Cardiac muscle cell (in vitro differentiated cells and primary cell): ENCODE data around the gene ALK. TPM values are rescaled to one million over a fixed set of nuclear protein-coding genes. Genes with fewer than 3 reads are reported as not detected.

Experiments
- DNase-seq, 2 donors: peaks; one replicate each; pipeline versions ENCODE4 v3.0.0 to v3.0.0-alpha.2; 2010 to 2017; ENCODE audit warnings: low read depth in 1 of 2, low spot score in 1 of 2
- H3K27ac ChIP-seq: fragments of 200-600 bp; sonication (generic); 2 replicates; pipeline ENCODE4 v1.5.1; 2016
- H3K27me3 ChIP-seq: fragments of 200-600 bp; sonication (generic); 2 replicates; pipeline ENCODE4 v1.6.0; 2016; ENCODE audit warnings: control low read depth
- H3K36me3 ChIP-seq: fragments of 200-600 bp; sonication (generic); 2 replicates; pipeline ENCODE4 v1.5.1; 2016; ENCODE audit warnings: control low read depth
- H3K4me1 ChIP-seq: fragments of 200-600 bp; sonication (generic); 2 replicates; pipeline ENCODE4 v1.8.1; 2017; ENCODE audit warnings: low read depth, mild to moderate bottlenecking, mixed run types
- H3K4me3 ChIP-seq: fragments of 200-600 bp; sonication (generic); 2 replicates; pipeline ENCODE4 v1.5.1; 2016; ENCODE audit warnings: mild to moderate bottlenecking
- H3K9me3 ChIP-seq: fragments of 200-600 bp; sonication (generic); 2 replicates; pipeline ENCODE4 v1.5.1; 2017; ENCODE audit warnings: low read depth, mild to moderate bottlenecking, control low read depth
- polyA plus RNA-seq: library from polyadenylated mRNA; unstranded; fragments of >200 nt; fragmentation: Nextera tagmentation; extraction: Ambion mirVana; gene quantifications from 2 replicates; pipeline ENCODE4 v1.2.1, GENCODE V29; 2016
- total RNA-seq: library from RNA; depleted of rRNA; stranded (reverse); fragments of >200 nt; gene quantifications from 2 replicates; pipeline ENCODE4 v1.2.3, GENCODE V29; 2016
- TF ChIP-seq, protein P1 (sequence below): IDR thresholded peaks from 2 replicates; pipeline ENCODE4 v1.5.1; 2012; ENCODE audit warnings: low read depth, mild to moderate bottlenecking, low read length

Gene ALK
- total and polyA plus RNA-seq, 2 experiments from 2014 or later = 1.8 to 4.3 TPM

DNA sequence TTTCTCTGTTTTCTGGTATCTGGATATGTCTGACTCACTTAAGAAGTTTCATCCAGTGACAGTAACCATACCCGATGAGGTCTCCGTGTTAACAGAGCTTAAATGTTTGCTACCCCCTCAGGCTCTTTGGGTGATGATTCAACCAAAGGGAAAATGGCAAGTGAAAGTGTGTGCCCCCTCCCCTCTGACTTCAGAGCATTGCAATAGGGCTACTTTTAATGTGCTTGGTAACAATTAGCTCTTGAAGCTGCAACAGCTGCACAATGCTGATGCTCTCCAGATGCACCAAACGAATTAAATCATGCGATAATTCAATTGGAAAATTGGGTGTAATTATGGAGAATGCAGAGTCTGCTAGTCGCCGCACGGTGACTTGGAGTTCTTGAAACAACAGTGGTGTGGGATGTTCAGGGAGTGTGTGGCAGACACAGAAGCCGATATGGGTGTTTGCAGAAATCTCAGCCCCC is 270.7 kb downstream of the ALK start:
- Histone ChIP-seq H3K4me3 (no peak overlapping the region), H3K9me3 (no peaks in the 10 kb centered on the region), H3K27me3 (no peaks in the 10 kb centered on the region), H3K27ac (no peak overlapping the region), H3K4me1 (peaks cover 23% of the 10 kb centered on the region), H3K36me3 (no peaks in the 10 kb centered on the region)
- DNase-seq = no peak
- TF ChIP-seq, protein P1, sequence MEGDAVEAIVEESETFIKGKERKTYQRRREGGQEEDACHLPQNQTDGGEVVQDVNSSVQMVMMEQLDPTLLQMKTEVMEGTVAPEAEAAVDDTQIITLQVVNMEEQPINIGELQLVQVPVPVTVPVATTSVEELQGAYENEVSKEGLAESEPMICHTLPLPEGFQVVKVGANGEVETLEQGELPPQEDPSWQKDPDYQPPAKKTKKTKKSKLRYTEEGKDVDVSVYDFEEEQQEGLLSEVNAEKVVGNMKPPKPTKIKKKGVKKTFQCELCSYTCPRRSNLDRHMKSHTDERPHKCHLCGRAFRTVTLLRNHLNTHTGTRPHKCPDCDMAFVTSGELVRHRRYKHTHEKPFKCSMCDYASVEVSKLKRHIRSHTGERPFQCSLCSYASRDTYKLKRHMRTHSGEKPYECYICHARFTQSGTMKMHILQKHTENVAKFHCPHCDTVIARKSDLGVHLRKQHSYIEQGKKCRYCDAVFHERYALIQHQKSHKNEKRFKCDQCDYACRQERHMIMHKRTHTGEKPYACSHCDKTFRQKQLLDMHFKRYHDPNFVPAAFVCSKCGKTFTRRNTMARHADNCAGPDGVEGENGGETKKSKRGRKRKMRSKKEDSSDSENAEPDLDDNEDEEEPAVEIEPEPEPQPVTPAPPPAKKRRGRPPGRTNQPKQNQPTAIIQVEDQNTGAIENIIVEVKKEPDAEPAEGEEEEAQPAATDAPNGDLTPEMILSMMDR = no peak

DNA sequence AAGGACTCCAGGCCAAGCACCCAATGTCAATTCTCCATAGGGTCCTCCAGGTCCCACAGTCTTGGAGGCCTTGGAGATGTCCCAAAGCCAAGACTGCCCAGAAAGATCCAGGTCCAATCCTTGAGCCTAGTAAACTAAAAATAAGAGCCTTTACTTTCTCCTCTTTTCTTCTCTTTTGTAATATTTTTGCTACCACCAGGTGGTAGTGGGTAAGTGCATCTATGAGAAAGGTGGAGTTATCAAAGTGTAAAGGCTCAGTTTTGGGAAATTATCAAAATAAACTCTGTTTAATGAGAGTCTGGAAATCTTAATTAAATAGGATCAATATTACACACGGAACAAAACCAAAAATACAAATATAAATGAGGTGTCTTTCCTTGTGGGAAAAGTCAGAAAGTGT is 276.4 kb downstream of the ALK start:
- no peak overlapping the region for H3K27ac ChIP-seq
- peaks cover 7% of the 10 kb centered on the region for H3K4me1 ChIP-seq
- H3K9me3 ChIP-seq = no peaks in the 10 kb centered on the region
- H3K4me3 ChIP-seq = no peak overlapping the region
- TF ChIP-seq, protein P1 = no peak
- no peaks in the 10 kb centered on the region for H3K27me3 ChIP-seq
- DNase-seq = no peak
- no peaks in the 10 kb centered on the region for H3K36me3 ChIP-seq

DNA sequence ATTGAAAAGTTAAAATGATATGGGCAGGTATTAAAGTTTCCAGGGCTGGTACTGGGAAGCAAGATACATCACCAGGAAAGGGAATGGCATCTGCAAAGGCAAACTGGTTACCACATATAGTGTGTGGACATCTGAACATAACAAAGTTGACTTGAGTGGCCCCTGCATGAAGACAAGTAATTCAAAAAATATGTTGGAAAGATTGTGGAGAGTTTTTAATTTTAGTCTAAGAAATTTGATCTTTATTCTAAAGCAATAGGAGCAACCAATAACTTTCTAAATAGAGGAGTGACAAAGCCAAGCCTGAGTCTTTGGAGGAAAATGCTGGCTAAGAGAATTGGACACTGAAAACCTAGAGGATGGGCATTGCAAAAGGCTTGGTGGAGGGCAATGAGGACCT is 278.2 kb downstream of the ALK start:
- no peaks in the 10 kb centered on the region for H3K9me3 ChIP-seq
- no peaks in the 10 kb centered on the region for H3K27me3 ChIP-seq
- H3K27ac ChIP-seq = no peak overlapping the region
- H3K36me3 ChIP-seq = no peaks in the 10 kb centered on the region
- DNase-seq = no peak
- H3K4me3 ChIP-seq = no peak overlapping the region
- TF ChIP-seq, protein P1 = no peak
- H3K4me1 ChIP-seq = peaks cover 14% of the 10 kb centered on the region

DNA sequence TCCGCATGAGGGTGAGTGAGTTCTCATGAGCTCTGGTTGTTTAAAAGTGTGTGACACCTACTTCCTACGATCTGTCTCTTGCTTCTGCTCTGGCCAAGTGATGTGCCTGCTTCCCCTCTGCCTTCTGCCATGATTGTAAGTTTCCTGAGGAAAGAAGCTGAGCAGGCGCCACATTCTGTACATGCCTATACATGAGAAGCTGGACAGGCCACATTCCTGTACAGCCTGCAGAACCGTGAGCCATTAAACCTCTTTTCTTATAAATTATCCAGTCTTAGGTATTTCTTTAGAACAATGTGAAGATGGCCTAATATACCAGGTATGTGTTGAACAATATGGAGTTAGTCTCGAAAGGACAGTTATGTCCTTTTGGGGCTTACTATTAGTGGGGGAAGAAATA is 281.0 kb downstream of the ALK start:
- no peaks in the 10 kb centered on the region for H3K36me3 ChIP-seq
- H3K4me1 ChIP-seq = peaks cover 14% of the 10 kb centered on the region
- no peaks in the 10 kb centered on the region for H3K9me3 ChIP-seq
- H3K27ac ChIP-seq = no peak overlapping the region
- TF ChIP-seq, protein P1 = no peak
- no peaks in the 10 kb centered on the region for H3K27me3 ChIP-seq
- DNase-seq = no peak
- no peak overlapping the region for H3K4me3 ChIP-seq

DNA sequence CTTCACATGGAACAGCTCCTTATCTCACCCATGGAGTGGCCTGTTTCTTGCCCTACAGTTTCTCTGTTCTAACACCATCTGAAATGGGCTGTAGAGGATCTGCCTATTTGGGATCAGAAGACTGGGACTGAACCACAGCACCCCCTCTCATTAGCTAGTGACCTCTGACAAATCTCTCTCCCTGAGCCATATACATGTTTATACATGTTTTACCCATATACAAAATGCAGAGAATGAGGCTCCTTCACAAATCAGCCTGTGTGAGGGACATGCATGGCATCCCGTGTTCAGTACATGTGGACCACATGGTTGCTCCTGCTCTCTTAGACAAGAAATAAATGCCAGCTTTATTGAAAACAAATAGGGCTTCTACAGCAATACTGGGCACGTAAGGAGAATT is 282.7 kb downstream of the ALK start:
- Histone ChIP-seq H3K36me3 (no peaks in the 10 kb centered on the region), H3K27me3 (no peaks in the 10 kb centered on the region), H3K27ac (no peak overlapping the region), H3K9me3 (no peaks in the 10 kb centered on the region), H3K4me3 (no peak overlapping the region), H3K4me1 (peaks cover 14% of the 10 kb centered on the region)
- TF ChIP-seq, protein P1 = no peak
- no peak for DNase-seq

DNA sequence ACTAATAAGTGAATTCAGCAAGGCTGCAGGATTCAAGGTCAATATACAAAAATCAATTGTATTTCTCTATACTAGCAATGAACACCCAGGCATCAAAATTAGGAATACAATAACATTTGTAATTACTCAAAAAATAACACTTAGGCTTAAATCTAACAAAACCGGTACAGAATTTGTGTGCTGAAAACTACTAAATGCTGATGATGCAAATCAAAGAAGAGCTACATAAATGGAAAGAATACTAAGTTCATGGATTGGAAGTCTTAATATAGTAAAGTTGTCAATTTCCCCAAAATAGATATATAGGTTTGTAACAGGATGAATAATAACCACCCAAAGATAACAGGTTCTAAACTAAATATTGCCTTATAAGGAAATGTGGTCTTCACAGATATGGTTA is 286.5 kb downstream of the ALK start:
- Histone ChIP-seq H3K9me3 (no peaks in the 10 kb centered on the region), H3K4me3 (no peak overlapping the region), H3K36me3 (no peaks in the 10 kb centered on the region), H3K4me1 (peaks cover 7% of the 10 kb centered on the region), H3K27me3 (no peaks in the 10 kb centered on the region), H3K27ac (no peak overlapping the region)
- DNase-seq = no peak
- TF ChIP-seq, protein P1 = no peak
